ENCODE data around the gene ITGA11.

ITGA11 gene

DNA sequence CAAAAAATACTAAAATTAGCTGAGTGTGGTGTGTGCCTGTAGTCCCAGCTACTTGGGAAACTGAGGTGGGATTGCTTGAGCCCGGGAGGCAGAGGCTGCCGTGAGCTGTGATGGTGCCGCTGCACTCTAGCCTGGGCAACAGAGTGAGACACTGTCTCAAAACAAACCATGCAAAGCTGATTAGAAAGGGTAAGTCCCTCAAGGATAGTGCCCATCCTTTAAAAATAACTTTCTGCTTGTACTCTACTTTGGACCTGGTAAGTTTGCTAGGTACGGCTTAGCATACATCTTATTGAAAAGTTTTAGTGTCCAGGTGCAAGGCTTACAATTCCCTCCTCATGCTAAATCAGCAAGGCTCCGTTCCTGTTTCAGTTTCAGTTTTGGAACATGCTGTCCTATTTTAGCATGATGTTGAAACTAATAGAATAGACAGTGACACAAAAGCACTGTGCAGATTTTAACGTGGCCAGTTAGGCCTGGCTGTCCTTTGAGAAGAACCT, 133.0 kb downstream of the ITGA11 start:
- Histone ChIP-seq H3K27ac (no peak overlapping the region), H3K27me3 (replicated peaks) (no peaks in the 10 kb centered on the region), H3K36me3 (replicated peaks) (peaks cover 52% of the 10 kb centered on the region), H3K4me3 (ENCODE audit: low read depth, low read length) (no peak overlapping the region)
- no peak for DNase-seq
- in situ Hi-C loops (cut with HindIII; ENCODE audit: low pct_ligation_motif_present, low sequenced_read_pairs) = no loop called here
- TF ChIP-seq CTCF (IDR thresholded peaks at IDR 0.05; ENCODE audit: low read depth, low read length, missing control alignments) = no peak

- no peak for TF ChIP-seq CTCF (IDR thresholded peaks at IDR 0.05; ENCODE audit: low read depth, low read length, missing control alignments)
- Histone ChIP-seq H3K27me3 (replicated peaks) (no peaks in the 10 kb centered on the region), H3K36me3 (replicated peaks) (peaks cover 51% of the 10 kb centered on the region), H3K4me3 (ENCODE audit: low read depth, low read length) (no peak overlapping the region), H3K27ac (no peak overlapping the region)
- in situ Hi-C loops (cut with HindIII; ENCODE audit: low pct_ligation_motif_present, low sequenced_read_pairs) = no loop called here
- no peak for DNase-seq
Observed at GRCh38 chr15:68298336-68298735, 133.6 kb downstream of the ITGA11 start.

- Histone ChIP-seq H3K27me3 (replicated peaks) (no peaks in the 10 kb centered on the region), H3K36me3 (replicated peaks) (peaks cover 28% of the 10 kb centered on the region), H3K4me3 (ENCODE audit: low read depth, low read length) (no peak overlapping the region), H3K27ac (no peak overlapping the region)
- in situ Hi-C loops (cut with HindIII; ENCODE audit: low pct_ligation_motif_present, low sequenced_read_pairs) = no loop called here
- no peak for DNase-seq
- no peak for TF ChIP-seq CTCF (IDR thresholded peaks at IDR 0.05; ENCODE audit: low read depth, low read length, missing control alignments)
Observed at GRCh38 chr15:68295014-68295805, 136.8 kb downstream of the ITGA11 start.

DNA sequence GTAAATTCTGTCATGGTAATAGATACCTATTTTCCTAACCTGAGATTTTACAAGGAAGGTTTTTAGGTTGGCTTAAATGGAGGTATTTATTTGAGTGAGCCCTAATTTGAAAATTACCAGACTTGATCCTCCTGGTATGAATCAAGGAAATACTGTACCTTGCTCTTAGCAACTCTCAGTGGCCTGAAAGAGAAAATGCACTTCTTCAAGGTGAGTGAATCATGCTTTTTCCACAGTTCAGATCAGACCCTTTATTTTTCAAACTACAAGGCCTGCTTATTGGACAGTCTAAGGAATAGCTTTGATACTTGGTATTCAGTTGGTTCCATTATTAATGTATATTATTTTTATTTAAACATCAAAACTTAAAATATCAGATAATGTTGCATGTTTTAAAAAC, 139.0 kb downstream of the ITGA11 start:
- H3K27ac ChIP-seq = no peak overlapping the region
- no peaks in the 10 kb centered on the region for H3K27me3 ChIP-seq (replicated peaks)
- TF ChIP-seq CTCF (IDR thresholded peaks at IDR 0.05; ENCODE audit: low read depth, low read length, missing control alignments) = no peak
- DNase-seq = no peak
- in situ Hi-C loops (cut with HindIII; ENCODE audit: low pct_ligation_motif_present, low sequenced_read_pairs) = no loop called here
- H3K36me3 ChIP-seq (replicated peaks) = peaks cover 21% of the 10 kb centered on the region
- no peak overlapping the region for H3K4me3 ChIP-seq (ENCODE audit: low read depth, low read length)

DNA sequence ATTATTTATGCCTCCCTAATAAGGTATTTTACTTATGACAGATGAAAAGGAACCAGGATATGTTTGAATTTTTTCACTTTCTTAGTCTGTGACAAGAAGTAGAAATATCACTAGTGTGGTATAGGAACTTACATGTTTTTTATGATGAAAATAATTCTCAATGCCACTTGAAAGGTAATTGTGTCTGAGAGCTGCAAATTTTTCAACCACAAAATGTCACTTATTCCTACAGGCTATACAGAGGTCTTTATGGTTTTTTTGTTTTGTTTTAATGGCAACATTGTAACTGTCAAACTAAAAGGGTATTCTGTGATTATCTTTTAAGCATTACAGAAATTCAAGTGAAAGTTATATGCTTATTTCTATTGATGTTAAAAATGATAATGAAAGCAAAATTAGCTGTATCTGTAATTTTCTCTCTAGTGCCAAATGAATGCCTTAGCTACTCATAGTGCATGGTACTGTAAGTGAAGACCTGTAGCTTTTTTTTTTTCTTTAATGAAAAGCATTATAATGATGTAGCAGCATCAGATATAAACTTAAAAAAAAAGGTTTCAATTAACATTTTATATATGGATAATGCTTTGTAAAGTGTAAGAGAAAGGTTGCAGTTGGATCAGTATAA, 139.7 kb downstream of the ITGA11 start:
- DNase-seq = no peak
- Histone ChIP-seq H3K27me3 (replicated peaks) (no peaks in the 10 kb centered on the region), H3K27ac (no peak overlapping the region), H3K4me3 (ENCODE audit: low read depth, low read length) (no peak overlapping the region), H3K36me3 (replicated peaks) (peaks cover 16% of the 10 kb centered on the region)
- TF ChIP-seq CTCF (IDR thresholded peaks at IDR 0.05; ENCODE audit: low read depth, low read length, missing control alignments) = no peak
- in situ Hi-C loops (cut with HindIII; ENCODE audit: low pct_ligation_motif_present, low sequenced_read_pairs) = no loop called here

Data from brain microvascular endothelial cell (primary cell).